CD4-positive, alpha-beta T cell treated with Interleukin-17A for 4 hours (primary cell): ENCODE data around the gene HVCN1.

Source experiments
- DNase-seq: peaks from one replicate; pipeline ENCODE4 v3.0.0-alpha.2; 2020; ENCODE audit warnings: mixed read lengths

The HVCN1 gene

DNA sequence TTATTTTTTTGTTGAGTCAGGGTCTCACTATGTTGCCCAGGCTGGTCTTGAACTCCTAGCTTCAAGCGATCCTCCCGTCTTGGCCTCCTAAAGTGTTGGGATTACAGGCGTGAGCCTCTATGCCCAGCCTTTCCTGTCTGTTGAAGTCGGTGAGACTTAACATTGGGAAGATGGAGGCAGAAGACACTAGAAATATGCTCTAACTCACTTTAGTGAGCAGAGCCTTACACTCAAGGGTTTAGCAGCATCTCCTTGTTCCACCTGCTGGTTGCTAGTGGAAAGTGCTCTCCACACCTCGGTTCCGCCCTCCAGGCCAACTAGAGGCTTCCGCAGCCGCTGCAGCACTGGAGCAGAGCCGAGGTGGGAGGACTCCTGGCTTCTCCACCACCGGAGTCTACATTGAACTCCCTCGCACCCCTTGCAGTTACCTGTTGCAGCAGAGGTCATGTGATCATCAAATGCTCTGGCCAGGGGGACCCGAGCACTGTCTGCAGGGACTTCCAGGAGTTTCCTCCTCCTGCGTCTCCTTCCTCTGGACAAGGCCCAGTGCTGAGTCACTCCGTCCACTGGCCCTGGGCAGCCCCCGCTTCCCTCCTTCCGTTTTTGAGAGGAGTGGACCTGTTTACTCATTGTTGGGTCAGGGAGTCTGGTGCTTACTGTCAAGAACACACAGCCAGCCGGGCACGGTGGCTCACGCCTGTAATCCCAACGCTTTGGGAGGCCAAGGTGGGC is 9.4 kb upstream of the HVCN1 start:
- peak; percentile 83 for DNase-seq

DNA sequence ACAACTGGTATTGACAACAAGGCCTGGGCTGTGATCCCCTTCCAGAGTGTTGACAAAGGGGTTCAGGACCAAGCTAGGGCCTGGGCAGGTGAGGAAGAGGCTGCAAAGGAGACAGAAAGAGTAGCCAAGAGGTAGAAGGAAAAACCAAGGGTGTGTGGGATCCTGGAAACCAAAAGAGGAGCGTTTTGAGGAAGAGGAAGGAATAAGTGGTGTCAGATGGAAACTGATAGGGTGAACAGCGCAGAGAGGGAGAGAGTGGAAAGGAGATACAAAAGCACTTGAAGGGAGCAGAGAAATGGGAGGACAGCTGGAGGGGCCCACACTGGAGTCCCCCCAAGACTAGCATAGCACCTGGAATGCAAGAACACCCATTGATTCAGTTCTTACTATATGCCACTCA is 8.3 kb upstream of the HVCN1 start:
- no peak for DNase-seq

DNA sequence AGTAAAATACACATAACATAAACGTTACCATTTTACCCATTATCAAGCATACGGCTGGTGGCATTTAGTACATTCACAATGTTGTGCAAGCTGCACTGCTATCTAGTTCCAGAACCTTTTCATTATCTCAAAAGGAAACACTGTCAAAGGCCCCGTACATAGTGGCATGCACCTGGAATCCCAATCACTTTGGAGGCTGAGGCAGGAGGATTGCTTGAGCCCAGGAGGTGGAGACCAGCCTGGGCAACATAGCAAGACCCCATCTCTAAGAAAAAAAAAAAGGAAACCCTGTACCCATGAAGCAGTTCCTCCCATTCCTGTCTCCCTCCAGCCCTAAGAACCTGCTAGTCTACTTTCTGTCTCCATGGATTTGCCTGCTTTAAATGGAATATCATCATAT is 7.4 kb upstream of the HVCN1 start:
- DNase-seq, result no peak

DNA sequence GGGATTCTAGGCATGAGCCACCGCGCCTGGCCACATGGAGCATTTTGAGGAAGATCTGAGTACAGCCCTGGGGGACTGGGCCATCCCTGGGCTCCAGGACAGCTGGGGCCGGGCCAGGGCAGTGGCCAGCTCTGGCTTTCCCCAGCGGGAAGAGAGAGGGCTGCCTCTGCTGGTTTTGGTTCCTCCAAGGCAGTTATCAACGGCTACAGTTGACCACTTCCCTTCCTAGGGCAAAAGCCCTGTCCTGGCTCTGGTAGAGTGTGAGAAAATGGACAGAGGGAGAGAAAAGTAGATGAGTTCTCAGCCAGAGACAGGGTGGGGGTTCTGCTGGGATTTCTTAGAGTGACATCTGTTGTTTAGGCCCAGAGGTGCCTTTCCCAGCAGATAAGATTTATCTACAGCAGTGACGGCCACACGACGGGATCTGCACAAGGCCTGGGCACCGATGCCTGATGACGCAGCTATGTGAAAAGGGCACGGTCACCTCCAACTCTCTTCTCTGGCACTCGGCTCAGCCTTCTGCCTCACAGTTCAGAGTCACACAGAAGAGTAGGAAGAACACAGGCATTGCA is 5.5 kb upstream of the HVCN1 start:
- no peak for DNase-seq

DNA sequence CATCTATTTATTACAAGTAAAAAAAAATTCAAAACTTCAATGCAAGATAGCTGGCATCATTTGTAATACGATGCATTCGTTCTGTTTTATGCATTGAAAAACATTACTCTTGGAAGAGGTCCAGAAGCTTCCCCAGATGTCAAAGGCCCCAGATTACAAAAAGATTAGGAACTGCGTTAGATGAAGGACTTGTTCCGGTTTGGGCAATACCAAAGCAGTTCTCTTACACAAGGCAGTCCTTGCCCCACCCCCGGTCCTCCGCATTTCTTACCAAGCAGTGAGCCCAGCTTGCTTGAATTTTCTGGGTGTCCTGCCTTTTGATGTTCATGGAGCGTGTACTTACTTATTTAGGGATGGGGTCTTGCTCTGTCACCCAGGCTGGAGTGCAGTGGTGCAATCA is 4.8 kb upstream of the HVCN1 start:
- peak; percentile 20 for DNase-seq

DNA sequence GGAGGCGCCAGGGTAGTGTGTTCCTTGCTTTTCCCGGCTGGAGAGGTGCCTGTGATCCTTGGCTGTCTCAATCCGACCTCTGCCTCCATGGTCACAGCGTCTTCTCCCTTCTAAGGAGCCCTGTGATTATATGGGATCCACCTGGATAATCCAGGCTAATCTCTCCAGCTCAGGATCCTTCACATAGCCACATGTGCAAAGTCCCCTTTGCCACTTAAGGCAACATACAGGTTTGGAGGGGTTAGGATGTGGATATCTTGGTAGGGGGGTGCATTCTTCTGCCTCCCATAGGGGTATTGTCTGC is 1.2 kb upstream of the HVCN1 start:
- DNase-seq, result no peak

DNA sequence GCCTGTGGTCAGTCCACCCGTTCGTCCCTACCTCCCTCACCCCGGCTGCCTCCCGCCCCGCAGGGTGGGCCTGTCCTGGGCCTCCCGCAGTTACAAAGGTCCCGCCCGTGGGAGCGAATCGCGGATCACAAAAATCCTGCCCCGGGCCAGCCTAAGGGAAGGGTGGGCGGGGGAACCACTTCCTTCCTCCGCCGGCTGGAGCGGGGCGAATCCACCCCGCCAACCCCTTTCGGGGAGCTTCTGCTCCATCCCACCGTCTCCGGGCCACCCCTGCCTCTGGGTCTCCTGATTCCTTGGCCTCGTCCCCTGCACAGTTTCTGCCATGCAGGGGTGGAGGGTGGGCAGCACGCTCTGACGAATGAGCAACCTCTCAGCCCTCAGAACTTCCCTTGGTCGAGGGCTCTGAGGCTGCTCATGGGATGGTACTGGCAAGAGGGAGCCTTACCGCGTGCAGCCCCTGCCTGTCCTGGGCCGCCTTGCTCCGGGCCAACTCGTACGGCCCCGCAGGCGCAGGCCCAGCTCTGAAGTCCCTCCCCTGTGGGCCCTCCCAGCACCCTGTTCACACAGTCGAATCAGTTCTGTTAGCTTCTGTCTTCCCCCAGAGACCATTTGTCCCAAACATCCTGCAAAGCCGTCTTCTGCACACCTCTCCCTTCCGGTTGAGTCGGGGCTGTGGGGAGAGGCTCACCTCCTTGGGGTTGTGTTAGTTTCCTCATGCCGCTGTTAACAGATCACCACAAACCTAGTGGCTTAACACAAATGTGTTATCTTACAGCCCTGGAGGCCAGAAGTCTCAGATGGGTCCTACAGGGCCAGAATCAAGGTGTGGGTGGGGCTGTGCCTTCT is 589 bp upstream of the HVCN1 start:
- DNase-seq, result peak; percentile 69

DNA sequence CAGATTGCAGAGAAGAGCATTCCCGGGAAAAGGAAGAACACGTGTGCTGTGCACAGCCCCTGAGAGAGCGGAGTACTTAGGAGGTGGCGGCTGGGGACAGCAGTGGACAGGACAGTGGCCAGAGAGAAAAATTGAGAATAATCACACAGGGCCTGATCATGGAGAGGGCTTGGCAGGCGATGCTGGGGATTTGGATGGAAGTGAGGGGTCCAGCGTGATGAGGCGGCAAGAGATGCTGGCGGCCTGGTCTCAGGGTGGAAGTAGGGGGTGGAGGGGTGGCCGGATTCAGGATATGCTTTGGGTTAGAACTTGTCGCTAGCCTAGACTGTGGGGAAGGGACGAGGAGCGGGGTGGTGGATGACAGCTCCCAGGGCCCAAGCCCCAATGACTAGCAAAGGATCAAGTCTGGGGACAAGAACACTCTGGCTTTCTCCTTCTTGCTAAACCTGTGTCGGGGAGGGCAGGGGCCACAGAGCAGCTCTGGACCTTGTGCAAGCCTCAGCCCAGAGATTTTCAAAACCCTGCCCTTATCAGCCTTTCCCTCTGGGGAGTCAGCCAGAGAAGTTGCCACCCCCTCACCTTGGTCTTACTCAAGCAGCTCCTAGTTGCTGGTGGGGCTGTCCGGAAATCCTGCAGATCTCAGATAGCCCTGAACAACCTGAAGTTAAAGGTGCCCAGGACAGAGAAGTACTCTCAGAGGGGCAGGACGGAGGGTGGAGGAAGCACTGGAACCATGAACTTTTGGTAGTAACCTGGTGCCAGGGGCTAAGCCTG is 1.3 kb downstream of the HVCN1 start:
- no peak for DNase-seq

DNA sequence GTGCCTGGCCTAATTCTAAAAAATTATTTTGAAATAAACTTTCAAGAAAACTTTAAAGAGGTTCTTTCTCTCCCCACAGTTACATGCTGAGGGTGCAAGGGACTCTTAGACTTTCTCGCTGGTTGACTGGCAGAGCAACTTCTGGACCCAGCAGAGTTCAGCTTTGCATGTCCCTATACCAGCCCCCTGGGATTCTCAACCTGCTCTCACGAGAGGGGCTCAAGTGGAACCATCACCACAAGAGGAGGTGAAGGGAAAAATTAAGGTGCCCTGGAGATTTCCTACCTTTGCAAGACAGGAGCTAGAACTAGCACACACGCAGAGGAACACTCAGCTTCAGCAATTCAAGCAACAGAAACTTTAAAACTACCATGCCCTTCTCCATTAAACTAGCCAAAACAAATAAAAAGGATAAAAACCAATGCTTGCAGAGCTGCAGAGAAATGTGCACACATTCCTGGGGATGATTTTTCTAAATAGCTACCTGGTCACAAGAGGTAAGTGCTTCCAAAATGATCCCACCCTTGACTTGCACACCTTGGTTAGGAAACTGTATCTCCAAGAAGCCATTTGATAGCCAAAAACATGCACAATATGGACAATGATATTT is 2.5 kb downstream of the HVCN1 start:
- DNase-seq, result no peak

DNA sequence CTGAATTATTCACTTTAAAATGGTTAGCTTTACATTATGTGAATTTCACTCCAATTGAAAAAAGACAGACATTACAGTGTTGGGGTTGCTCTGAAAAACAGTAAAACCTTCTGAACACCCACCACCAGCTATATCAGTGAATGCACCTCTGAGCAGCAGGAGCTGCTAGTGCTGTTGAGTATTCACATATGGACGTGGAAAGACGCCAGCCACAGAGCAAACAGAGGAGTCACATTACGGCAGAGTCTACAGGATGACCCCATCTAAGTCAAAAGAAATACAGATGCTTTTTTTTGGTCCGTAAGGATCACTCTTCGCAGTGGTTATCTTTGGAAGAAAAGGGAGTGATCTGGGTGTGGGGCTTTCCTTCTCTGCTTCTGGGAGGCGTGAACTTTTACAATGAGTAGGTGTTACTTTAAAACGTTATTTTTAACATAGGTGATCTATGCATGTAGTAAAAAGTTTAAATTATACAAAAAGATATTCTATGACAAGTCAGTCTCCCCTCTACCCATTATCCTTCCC is 4.5 kb downstream of the HVCN1 start:
- no peak for DNase-seq

DNA sequence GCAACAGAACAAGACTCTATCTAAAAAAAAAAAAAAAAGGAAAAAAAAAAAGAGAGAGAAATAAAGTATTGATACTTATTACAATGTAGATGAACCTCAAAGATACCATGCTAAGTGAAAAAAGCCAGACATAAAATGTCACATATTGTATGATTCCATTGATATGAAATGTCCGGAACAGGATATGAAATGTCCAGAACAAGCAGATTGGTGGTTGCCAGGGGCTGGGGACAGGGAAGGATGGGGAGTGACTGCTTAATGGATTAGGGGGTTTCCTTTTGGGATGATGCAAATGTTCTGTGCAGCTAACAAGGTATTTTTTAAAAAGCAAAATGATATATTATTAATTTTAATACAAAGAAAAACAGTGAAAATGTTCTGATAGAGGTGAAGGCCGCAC is 5.0 kb downstream of the HVCN1 start:
- DNase-seq, result no peak

DNA sequence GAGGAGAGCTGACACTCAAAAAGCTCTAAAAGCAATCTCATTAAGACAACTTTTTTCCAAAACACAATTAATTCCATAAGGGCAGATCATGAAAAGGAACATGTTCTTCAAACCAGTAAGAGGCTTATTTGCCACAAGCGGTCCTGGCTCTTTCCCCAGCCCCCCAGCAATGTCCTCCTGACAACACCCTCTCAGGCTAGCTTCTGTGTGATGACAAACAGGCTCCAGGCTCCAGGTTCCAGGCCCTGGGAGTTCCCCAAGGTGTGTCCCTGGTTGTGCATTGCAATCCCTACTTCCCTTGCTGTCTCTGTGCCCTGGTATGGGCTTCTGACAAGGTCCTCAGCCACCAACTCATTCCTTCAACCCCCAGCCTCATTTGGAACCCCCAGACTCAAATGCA is 8.9 kb downstream of the HVCN1 start:
- DNase-seq, result no peak

DNA sequence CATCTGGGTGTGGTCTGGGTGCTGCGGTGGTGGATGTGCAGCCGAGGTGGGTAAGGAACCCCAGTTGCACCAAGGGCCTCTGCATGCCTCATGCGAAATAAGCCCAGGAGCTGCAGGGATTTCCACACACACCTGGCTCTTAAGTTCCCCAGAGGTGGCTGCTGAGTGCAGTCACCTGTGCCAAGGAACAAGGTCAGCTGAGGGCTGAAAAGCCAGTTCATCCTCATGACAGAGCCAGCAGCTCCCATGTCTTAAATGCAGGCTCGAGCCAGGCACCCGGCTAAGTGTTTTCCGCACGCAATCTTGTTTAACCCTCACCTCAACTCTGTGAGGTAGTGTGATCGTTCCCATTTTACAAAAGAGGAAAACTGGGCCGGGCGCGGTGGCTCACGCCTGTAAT is 9.7 kb downstream of the HVCN1 start:
- no peak for DNase-seq

DNA sequence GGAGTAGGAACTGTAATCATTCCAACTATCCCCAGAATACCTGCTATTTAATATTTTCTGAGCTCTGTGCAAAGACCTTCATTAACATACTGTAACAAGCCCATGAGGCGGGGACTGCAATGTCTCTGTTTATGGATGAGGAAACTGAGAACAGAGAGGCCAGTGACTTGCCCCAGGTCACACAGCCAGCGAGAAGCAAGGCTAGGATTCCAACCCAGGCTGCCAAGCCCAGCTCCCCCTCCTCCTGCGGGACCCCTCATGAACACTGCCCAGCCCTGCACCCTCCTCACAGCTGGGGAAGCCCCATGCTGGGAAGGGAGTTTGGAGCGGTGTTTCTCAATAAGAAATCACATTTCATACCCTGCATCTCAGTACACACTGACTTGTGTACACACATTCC is 10.9 kb downstream of the HVCN1 start:
- no peak for DNase-seq

DNA sequence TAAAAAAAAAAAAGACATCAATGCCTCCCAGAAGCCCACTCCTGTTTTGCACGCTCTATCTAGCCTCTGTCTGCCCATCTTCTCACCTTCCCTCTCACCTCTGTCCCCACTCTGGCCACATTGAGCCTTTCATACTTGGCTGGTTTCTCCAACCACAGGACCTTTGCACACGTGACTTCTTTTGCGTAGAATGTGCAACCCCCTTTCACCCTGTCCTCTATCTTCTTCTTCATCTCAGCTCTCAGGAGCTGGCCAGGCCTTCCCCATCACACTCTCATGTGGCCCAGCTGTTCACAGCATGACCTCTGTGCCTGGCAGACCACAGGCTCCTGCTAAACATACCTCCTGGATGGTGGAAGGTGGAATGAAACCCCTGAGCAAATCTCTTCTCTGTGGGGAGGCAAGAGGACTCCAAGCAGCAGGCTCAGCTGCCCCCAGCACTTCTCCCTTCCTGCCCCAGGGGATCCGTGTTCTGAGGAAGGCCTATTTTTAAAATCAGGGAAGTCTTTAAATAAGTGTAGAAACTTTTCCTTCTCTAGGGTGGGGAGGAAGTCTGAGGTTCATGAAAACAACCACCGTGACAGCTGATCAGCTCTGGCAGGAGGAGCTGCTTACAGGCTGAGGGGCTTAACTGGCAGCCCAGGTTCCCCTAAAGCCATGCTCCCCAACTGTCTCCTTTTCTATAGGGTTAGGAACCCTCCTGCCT is 11.6 kb downstream of the HVCN1 start:
- DNase-seq, result peak; percentile 20

DNA sequence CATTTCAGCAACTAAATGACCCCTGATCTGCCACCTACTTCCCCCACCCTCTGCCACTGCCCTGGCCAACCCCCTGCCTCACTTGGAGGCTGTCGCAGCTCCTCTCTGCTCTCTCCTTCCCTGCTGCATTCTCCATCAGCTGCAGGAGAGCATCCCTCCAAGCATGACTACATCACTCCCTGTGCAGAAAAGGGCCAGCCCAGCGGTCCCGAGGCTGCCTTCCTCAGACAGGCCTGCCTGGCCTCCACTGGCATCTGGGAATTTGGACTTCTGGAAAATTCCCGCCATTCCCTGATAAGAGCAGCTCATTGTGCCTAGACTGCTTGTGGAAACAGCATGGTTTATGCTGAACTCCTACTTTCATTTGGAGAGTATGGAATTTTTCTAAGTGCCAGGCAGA is 12.7 kb downstream of the HVCN1 start:
- DNase-seq, result no peak

DNA sequence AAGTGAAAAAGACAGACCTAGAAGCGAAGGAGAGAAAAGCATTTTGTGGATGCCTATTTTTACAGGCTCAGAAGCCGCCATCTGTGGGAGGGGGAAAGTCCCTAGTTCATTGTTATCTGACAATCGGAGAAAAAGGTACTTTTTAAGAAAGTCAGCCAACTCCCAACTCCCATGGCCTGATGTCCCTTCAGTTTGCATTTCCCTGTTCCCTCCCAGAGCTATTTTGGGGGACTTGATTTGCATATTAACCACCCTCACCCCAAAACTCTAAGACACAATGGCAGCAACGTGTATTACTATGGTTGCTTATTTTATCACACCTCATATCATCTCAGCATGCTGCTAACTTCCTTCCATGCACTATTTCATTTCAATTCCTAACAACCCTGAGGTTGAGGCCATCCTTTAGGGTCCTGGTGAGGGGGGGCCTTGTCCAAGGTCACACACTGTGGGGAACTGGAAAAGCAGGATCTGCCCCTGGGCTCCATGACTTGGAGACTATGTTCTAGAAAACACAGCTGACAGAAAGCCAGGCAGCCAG is 18.7 kb downstream of the HVCN1 start:
- peak; percentile 24 for DNase-seq

DNA sequence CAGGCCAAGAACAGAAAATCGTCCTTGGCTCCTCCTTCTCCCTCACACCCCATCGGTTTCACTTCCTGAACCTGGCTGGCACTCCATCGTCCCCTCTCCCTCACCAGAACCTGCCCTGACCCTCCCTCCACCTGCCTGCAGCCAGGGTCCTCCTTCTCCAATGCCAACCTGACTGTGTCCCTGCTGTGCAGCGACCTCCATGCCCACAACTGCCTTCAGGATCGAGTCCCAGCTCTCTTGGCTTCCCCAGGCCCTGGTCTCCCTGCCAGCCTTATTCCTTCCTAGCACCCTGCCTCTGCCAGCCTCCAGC is 19.8 kb downstream of the HVCN1 start:
- DNase-seq, result peak; percentile 12

DNA sequence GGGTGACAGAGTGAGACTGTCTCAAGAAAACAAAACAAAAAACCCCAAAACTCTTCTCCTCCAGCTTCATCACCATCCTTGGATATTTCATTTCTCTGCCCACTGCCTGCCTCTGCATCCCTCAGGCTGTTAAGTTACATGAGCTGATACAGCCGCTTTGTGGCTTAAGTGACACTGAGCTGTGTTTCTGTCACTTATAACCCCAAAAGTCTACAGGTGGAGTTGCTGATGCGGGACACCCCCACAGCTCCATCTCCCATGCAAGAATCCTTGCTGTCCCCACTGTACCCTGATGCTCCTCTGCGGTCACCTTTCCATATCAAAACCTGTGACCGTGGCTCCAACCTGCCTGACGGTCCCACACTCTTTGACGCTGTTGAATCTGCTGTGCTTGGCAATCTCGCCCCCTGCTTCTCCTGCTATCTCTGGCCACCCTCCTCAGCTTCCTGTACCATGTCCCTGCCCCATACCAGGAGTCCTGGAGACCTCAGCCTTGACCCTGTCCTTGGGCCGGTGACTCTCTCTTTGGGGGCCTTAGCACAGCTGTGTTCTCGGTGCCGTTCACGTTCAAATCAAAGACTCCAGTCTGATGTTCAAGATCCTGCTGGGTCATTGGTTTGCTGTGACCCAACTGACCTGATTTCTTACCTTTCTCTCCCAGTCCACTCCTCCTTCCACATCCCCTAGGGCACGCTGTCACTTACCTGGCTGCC is 20.3 kb downstream of the HVCN1 start:
- DNase-seq, result no peak

DNA sequence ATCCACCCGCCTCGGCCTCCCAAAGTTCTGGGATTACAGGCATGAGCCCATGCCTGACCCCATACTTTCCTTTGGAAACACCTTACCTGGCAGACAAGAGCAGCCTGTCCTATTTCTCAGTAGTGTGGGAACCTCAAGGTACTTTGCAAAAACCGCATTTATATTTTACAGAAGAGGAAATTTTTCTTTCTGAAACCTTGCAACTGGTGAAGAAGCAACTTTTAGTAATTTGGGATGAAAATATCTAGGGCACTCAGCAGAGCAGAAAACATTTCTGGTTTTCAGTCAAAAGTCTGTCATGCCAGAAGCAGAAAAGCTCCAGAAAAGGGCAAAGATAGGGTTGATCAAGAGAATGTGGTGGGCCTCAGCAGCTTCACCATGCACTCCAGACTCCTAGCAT is 21.2 kb downstream of the HVCN1 start:
- no peak for DNase-seq

DNA sequence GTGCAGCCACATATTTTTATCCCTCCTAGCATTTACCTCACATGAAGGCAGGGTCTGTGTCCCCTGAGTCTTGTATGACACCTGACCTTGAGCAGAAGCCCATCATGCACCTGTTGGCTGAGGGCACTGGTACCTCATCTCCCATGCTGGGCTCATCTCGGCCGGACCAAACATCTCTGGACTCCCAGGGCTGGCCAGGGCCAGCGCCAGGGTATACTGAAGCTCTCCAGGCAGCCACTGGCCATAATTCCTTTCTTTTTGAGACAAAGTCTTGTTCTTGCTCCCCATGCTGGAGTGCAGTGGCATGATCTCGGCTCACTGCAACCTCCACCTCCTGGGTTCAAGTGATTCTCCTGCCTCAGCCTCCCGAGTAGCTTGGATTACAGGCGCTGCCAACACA is 22.0 kb downstream of the HVCN1 start:
- no peak for DNase-seq
